DND-41 (cell line): ENCODE data around the gene RMND1.

Experiments
- CTCF ChIP-seq: IDR thresholded peaks from 2 replicates; pipeline ENCODE4 v1.5.1; 2012; ENCODE audit warnings: borderline replicate concordance, low read length, moderate library complexity, mild to moderate bottlenecking; ENCODE audit not compliant: poor library complexity, severe bottlenecking; ENCODE audit errors: extremely low read depth
- EZH2 ChIP-seq: IDR thresholded peaks from 3 replicates; pipeline ENCODE4 v1.6.1; 2012; ENCODE audit warnings: borderline replicate concordance, low read depth, mild to moderate bottlenecking, moderate library complexity, low read length, inconsistent platforms; ENCODE audit not compliant: severe bottlenecking

- TF ChIP-seq CTCF (no peak), EZH2 (no peak)
Measured at GRCh38 chr6:151498327-151498726, 46.4 kb upstream of the RMND1 start.
